Mammary microvascular endothelial cell (primary cell): Measurements from ENCODE around the gene RASGEF1B. TPM values are rescaled to one million over a fixed set of nuclear protein-coding genes. Genes with fewer than 3 reads are reported as not detected.

Experiments used
- total RNA-seq: library from RNA; depleted of rRNA; stranded (reverse); fragments of >200 nt; gene quantifications from 2 replicates; pipeline ENCODE4 v1.2.3, GENCODE V29; 2015

The RASGEF1B gene
- not detected in 2 replicates for total RNA-seq

GRCh38 chr4:81471588-81472280 lies at the start of gene RASGEF1B:
TSS of gene RASGEF1B (minus strand) at chr4:81471907. CDS start at chr4:81459508, 12,399 bp downstream.

